ENCODE results near the gene MMP3. TPM values are rescaled to one million over a fixed set of nuclear protein-coding genes. Genes with fewer than 3 reads are reported as not detected.

MMP3 gene
- total RNA-seq, 4 donors from 2014 or later, result 10.4 to 201 (median 80.5) TPM

DNA sequence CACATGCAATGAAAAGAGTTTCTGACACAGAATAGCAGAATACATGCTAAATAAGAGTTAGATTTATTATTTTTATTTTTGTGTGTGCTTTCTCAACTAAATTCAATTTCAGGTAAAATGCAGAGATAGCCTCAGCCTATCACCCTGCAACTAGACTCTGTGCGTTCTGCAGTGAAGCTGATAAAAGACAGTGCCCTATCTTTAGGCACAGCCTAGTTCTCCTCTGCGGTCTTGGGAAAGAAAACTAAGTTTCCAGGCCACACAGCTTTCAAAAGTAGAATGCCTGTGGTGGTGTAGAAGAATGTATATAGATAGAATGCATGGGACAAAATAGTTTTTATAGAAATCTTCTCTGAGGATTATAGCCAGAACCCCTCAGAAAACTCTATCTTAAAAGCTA lies 33.4 kb downstream of the MMP3 start:
- no peaks in the 10 kb centered on the region for H3K4me1 ChIP-seq
- in situ Hi-C loops (cut with MboI; ENCODE audit: low sequenced_read_pairs in 4 of 4), result no loop called here
- H3K4me3 ChIP-seq, result no peak overlapping the region
- ATAC-seq (no peak), DNase-seq (no peak)
- H3K36me3 ChIP-seq, result no peaks in the 10 kb centered on the region
- no peak overlapping the region for H3K27ac ChIP-seq
- no peaks in the 10 kb centered on the region for H3K9me3 ChIP-seq
- H3K27me3 ChIP-seq, result no peaks in the 10 kb centered on the region
- intact Hi-C loops (cut with DNase I; ENCODE audit: low total_unique reads), result no loop called here
- TF ChIP-seq POLR2A (IDR thresholded peaks at IDR 0.05), result no peak
- TF ChIP-seq, protein P1, sequence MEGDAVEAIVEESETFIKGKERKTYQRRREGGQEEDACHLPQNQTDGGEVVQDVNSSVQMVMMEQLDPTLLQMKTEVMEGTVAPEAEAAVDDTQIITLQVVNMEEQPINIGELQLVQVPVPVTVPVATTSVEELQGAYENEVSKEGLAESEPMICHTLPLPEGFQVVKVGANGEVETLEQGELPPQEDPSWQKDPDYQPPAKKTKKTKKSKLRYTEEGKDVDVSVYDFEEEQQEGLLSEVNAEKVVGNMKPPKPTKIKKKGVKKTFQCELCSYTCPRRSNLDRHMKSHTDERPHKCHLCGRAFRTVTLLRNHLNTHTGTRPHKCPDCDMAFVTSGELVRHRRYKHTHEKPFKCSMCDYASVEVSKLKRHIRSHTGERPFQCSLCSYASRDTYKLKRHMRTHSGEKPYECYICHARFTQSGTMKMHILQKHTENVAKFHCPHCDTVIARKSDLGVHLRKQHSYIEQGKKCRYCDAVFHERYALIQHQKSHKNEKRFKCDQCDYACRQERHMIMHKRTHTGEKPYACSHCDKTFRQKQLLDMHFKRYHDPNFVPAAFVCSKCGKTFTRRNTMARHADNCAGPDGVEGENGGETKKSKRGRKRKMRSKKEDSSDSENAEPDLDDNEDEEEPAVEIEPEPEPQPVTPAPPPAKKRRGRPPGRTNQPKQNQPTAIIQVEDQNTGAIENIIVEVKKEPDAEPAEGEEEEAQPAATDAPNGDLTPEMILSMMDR (IDR thresholded peaks at IDR 0.05 in 4 of 5, conservative IDR thresholded peaks at IDR 0.05 in 1 of 5), result no peak

DNA sequence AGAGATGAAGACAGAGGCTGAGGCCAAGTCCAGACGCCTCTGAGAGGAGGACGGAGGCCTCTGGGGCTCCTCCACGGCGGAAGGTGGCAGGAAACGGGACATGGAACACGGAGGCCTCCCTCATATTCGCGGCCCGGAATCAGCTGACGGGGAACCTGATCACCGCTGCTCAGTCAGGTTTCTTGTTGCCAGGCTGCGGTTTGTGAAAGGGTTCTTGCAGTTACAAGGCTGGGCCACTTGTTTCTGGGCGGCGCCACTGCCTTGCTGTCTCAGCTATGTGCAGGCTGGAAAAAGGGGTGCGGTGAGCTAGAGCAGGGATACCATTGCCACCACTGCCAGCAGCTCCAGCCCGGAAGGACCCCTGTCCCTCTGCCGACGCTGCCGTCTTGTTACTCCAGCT lies 35.5 kb downstream of the MMP3 start:
- intact Hi-C loops (cut with DNase I; ENCODE audit: low total_unique reads) (no loop called here), in situ Hi-C loops (cut with MboI; ENCODE audit: low sequenced_read_pairs in 4 of 4) (no loop called here)
- Histone ChIP-seq H3K27me3 (no peaks in the 10 kb centered on the region), H3K4me3 (no peak overlapping the region), H3K36me3 (no peaks in the 10 kb centered on the region), H3K27ac (no peak overlapping the region), H3K9me3 (no peaks in the 10 kb centered on the region), H3K4me1 (no peaks in the 10 kb centered on the region)
- ATAC-seq (no peak), DNase-seq (no peak)
- TF ChIP-seq, protein P1 (IDR thresholded peaks at IDR 0.05 in 4 of 5, conservative IDR thresholded peaks at IDR 0.05 in 1 of 5), result no peak
- TF ChIP-seq POLR2A (IDR thresholded peaks at IDR 0.05), result no peak

DNA sequence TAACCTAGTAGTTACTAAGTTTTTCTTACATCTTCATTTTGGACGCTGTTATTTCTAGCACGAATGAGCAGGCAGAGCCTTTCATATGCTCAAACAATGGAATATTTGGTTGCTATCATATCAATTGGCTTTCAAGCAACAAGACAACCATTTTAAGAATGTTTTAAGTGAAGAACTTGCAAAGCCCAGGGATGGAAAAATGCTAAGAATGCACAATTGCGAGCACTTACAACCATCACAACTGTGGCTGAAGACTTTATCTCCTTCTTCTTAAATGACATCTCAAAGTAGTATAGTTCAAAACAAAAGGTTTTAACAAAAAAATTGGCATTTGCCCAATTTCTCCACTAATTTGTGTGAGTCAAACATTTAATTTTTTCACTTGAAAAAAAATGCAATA lies 37.1 kb downstream of the MMP3 start:
- no peaks in the 10 kb centered on the region for H3K4me1 ChIP-seq
- TF ChIP-seq, protein P1 (IDR thresholded peaks at IDR 0.05 in 4 of 5, conservative IDR thresholded peaks at IDR 0.05 in 1 of 5), result no peak
- TF ChIP-seq POLR2A (IDR thresholded peaks at IDR 0.05), result no peak
- no peak overlapping the region for H3K4me3 ChIP-seq
- in situ Hi-C loops (cut with MboI; ENCODE audit: low sequenced_read_pairs in 4 of 4), result no loop called here
- H3K27ac ChIP-seq, result no peak overlapping the region
- H3K9me3 ChIP-seq, result no peaks in the 10 kb centered on the region
- H3K36me3 ChIP-seq, result no peaks in the 10 kb centered on the region
- no peak for DNase-seq
- no peaks in the 10 kb centered on the region for H3K27me3 ChIP-seq
- intact Hi-C loops (cut with DNase I; ENCODE audit: low total_unique reads), result no loop called here
- ATAC-seq, result no peak

DNA sequence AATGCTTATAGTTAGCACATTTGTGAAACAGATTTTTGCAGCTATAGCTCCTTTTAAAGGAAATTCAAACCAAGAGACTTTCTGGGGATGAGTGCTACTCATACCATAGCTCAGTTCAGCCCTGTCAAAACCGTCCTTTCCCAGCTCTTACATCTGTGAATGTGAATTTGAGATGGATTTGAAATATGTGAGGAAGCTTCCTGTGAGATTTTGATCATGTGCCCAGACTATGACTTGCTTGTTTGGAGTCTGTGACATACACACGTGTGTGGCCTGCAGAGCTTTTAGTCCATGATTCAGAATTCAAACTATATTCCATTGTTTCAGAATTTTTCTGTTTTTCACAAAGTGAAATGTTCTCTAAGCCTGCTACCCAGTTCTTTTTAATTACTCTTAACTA lies 41.1 kb downstream of the MMP3 start:
- Histone ChIP-seq H3K4me3 (no peak overlapping the region), H3K4me1 (no peaks in the 10 kb centered on the region), H3K9me3 (no peaks in the 10 kb centered on the region), H3K27me3 (no peaks in the 10 kb centered on the region), H3K27ac (no peak overlapping the region), H3K36me3 (no peaks in the 10 kb centered on the region)
- in situ Hi-C loops (cut with MboI; ENCODE audit: low sequenced_read_pairs in 4 of 4) (no loop called here), intact Hi-C loops (cut with DNase I; ENCODE audit: low total_unique reads) (no loop called here)
- no peak for TF ChIP-seq POLR2A (IDR thresholded peaks at IDR 0.05)
- TF ChIP-seq, protein P1 (IDR thresholded peaks at IDR 0.05 in 4 of 5, conservative IDR thresholded peaks at IDR 0.05 in 1 of 5), result no peak
- DNase-seq (peak in 1 of 2 donors; percentile 11), ATAC-seq (peak; percentile 51 to 85)

DNA sequence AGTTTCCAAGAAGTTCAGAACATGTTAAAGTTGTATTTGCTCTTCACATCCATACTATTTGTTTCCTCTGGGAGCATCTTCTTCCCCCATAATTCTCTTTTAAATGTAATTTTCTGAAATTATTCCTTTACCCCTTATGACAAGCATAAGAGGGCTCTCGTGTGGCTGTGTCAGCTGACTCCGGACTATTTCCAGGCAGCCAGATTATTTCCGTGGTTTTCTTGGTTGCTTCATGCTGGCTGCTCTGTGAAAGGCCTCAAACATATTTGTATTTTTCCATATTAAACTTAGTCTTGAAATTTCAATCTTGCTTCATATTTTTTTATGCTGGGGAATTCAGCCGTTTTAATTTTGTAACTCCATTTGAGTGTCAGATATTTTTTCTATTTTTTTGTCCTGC lies 42.6 kb downstream of the MMP3 start:
- ATAC-seq (peak in 1 of 2 donors; percentile 60), DNase-seq (peak in 1 of 2 donors; percentile 23)
- in situ Hi-C loops (cut with MboI; ENCODE audit: low sequenced_read_pairs in 4 of 4), result no loop called here
- no peaks in the 10 kb centered on the region for H3K27me3 ChIP-seq
- no peaks in the 10 kb centered on the region for H3K36me3 ChIP-seq
- H3K4me3 ChIP-seq, result no peak overlapping the region
- no peaks in the 10 kb centered on the region for H3K9me3 ChIP-seq
- H3K27ac ChIP-seq, result peak overlapping the region in 3 of 4 donors; percentile 2 to 37 (median 18)
- no peaks in the 10 kb centered on the region for H3K4me1 ChIP-seq
- intact Hi-C loops (cut with DNase I; ENCODE audit: low total_unique reads), result no loop called here
- TF ChIP-seq, protein P1 (IDR thresholded peaks at IDR 0.05 in 4 of 5, conservative IDR thresholded peaks at IDR 0.05 in 1 of 5), result no peak
- TF ChIP-seq POLR2A (IDR thresholded peaks at IDR 0.05), result no peak

Data from gastrocnemius medialis (tissue), 4 donors.